GM12864 (cell line): ENCODE data around the gene ATF7.
"Not testable (repeated sequence)": the region's sequence is repeated elsewhere in the genome, so short reads cannot be mapped to it uniquely, and the experiment has no call there.

ENCODE experiments used
- DNase-seq: peaks from one replicate; pipeline ENCODE4 v3.0.0-alpha.2; 2011; ENCODE audit warnings: low read depth
- H3K4me3 ChIP-seq: 2 replicates; pipeline ENCODE4 v1.5.1; 2011; ENCODE audit warnings: mild to moderate bottlenecking, low read depth, low read length, control low read depth
- CTCF ChIP-seq: IDR thresholded peaks from 2 replicates; pipeline ENCODE4 v1.5.1; 2011; ENCODE audit warnings: low read depth, mild to moderate bottlenecking, moderate library complexity, low read length, control low read depth, inconsistent platforms; ENCODE audit errors: missing control alignments

ATF7 gene

GRCh38 chr12:53482626-53483168 lies 143.5 kb downstream of the ATF7 start:
- DNase-seq = no peak
- no peak overlapping the region for H3K4me3 ChIP-seq
- no peak for TF ChIP-seq CTCF

- peak; percentile 45 for TF ChIP-seq CTCF
- DNase-seq = no peak
- no peak overlapping the region for H3K4me3 ChIP-seq
Measured at GRCh38 chr12:53481939-53482586, 144.1 kb downstream of the ATF7 start.

- DNase-seq, H3K4me3 ChIP-seq: not testable (repeated sequence)
Measured at GRCh38 chr12:53481458-53481857, 144.7 kb downstream of the ATF7 start.

- DNase-seq = no peak
- TF ChIP-seq CTCF = no peak
- H3K4me3 ChIP-seq = no peak overlapping the region
Measured at GRCh38 chr12:53480491-53481442, 145.4 kb downstream of the ATF7 start.

GRCh38 chr12:53479331-53479730 lies 146.9 kb downstream of the ATF7 start:
- no peak for DNase-seq
- no peak overlapping the region for H3K4me3 ChIP-seq
- no peak for TF ChIP-seq CTCF

GRCh38 chr12:53478865-53479264 lies 147.3 kb downstream of the ATF7 start:
- TF ChIP-seq CTCF = no peak

GRCh38 chr12:53476769-53477209 lies 149.4 kb downstream of the ATF7 start:
- H3K4me3 ChIP-seq = no peak overlapping the region
- peak; percentile 27 for TF ChIP-seq CTCF
- no peak for DNase-seq

More at GRCh38 chr12:53478865-53479264, 147.3 kb downstream of the ATF7 start:
- H3K4me3 ChIP-seq = no peak overlapping the region
- no peak for DNase-seq
